HEK293 (cell line): ENCODE data around the gene RIPOR3.
A peak's percentile ranks its signal among the peaks of the same experiment; 100 is the strongest.

Source experiments
- CTCF ChIA-PET: fragments of 350-600 bp; formaldehyde crosslinking; extraction: SDS; loops from one replicate; lab custom pipeline; 2021; ENCODE audit warnings: antibody characterized with exemption; lab: Yijun Ruan, JAX
- POLR2A ChIA-PET: fragments of 300-600 bp; formaldehyde crosslinking; extraction: SDS; loops from one replicate; lab custom pipeline; 2020; ENCODE audit warnings: antibody characterized with exemption, inconsistent platforms; lab: Yijun Ruan, JAX
- H3K27ac ChIP-seq: fragments of 200-500 bp; sonication (Bioruptor generic); 2 replicates; pipeline ENCODE4 v1.5.1; 2014; ENCODE audit warnings: low read depth, low read length, control low read depth, inconsistent platforms; ENCODE audit errors: extremely low read depth
- H3K36me3 ChIP-seq, 2 experiments: fragments of 200-500 bp in 1 of 2; sonication (Bioruptor generic) in 1 of 2; 1 replicate in 1 of 2; 2 replicates in 1 of 2; pipeline ENCODE4 v1.5.1; 2014 to 2017; ENCODE audit warnings: inconsistent platforms in 2 of 2, low read length in 2 of 2; ENCODE audit not compliant: control insufficient read depth in 2 of 2, insufficient read depth in 1 of 2
- H3K4me1 ChIP-seq: fragments of 200-500 bp; sonication (Bioruptor generic); 2 replicates; pipeline ENCODE4 v1.5.1; 2014; ENCODE audit warnings: mild to moderate bottlenecking, low read length, inconsistent platforms; ENCODE audit not compliant: control insufficient read depth, insufficient read depth
- H3K4me3 ChIP-seq: 2 replicates; pipeline ENCODE4 v1.5.1; 2011; ENCODE audit warnings: low read depth, mild to moderate bottlenecking, control low read depth, low read length, moderate library complexity
- H3K9me3 ChIP-seq: fragments of 200-500 bp; sonication (Bioruptor generic); 2 replicates; pipeline ENCODE4 v1.5.1; 2014; ENCODE audit warnings: low read depth, low read length, inconsistent platforms; ENCODE audit not compliant: control insufficient read depth, insufficient read depth
- FEZF1 ChIP-seq: fragments of 450-650 bp; formaldehyde crosslinking; IDR thresholded peaks from 2 replicates; pipeline ENCODE4 v1.5.1; 2016; ENCODE audit warnings: missing biosample characterization, missing genetic modification characterization
- SP3 ChIP-seq: fragments of 450-650 bp; formaldehyde crosslinking; IDR thresholded peaks from 2 replicates; pipeline ENCODE4 v1.5.1; 2016; ENCODE audit warnings: missing biosample characterization, missing genetic modification characterization
- ZBTB17 ChIP-seq: fragments of 450-650 bp; formaldehyde crosslinking; IDR thresholded peaks from 2 replicates; pipeline ENCODE4 v1.5.1; 2016; ENCODE audit warnings: missing biosample characterization, missing genetic modification characterization
- ZBTB20 ChIP-seq: fragments of 450-650 bp; formaldehyde crosslinking; IDR thresholded peaks from 2 replicates; pipeline ENCODE4 v1.5.1; 2016; ENCODE audit warnings: missing biosample characterization, missing genetic modification characterization
- ZBTB7A ChIP-seq: fragments of 450-650 bp; formaldehyde crosslinking; IDR thresholded peaks from 2 replicates; pipeline ENCODE4 v1.5.1; 2016; ENCODE audit warnings: low read depth, missing biosample characterization, missing genetic modification characterization
- ZBTB8A ChIP-seq: fragments of 450-650 bp; formaldehyde crosslinking; IDR thresholded peaks from 2 replicates; pipeline ENCODE4 v1.5.1; 2016; ENCODE audit warnings: missing biosample characterization, missing genetic modification characterization
- ZNF132 ChIP-seq: fragments of 450-650 bp; formaldehyde crosslinking; IDR thresholded peaks from 2 replicates; pipeline ENCODE4 v1.5.1; 2017; ENCODE audit warnings: missing biosample characterization, missing genetic modification characterization, borderline replicate concordance
- ZNF335 ChIP-seq: fragments of 450-650 bp; formaldehyde crosslinking; conservative IDR thresholded peaks from 2 replicates; pipeline ENCODE4 v1.5.1; 2016; ENCODE audit warnings: missing biosample characterization, missing genetic modification characterization
- ZNF600 ChIP-seq: fragments of 450-650 bp; formaldehyde crosslinking; IDR thresholded peaks from 2 replicates; pipeline ENCODE4 v1.5.1; 2016; ENCODE audit warnings: missing biosample characterization, missing genetic modification characterization
- ZNF837 ChIP-seq: fragments of 450-650 bp; formaldehyde crosslinking; IDR thresholded peaks from 2 replicates; pipeline ENCODE4 v1.5.1; 2016; ENCODE audit warnings: missing biosample characterization, missing genetic modification characterization
- TF ChIP-seq, protein P1 (sequence below): fragments of 450-650 bp; formaldehyde crosslinking; IDR thresholded peaks from 2 replicates; pipeline ENCODE4 v1.5.1; 2017; ENCODE audit warnings: missing biosample characterization, missing genetic modification characterization
- TF ChIP-seq, protein P2 (sequence below): fragments of 450-650 bp; formaldehyde crosslinking; IDR thresholded peaks from 2 replicates; pipeline ENCODE4 v1.5.1; 2016; ENCODE audit warnings: missing biosample characterization, missing genetic modification characterization
- TF ChIP-seq, protein P3 (sequence below): fragments of 450-650 bp; formaldehyde crosslinking; IDR thresholded peaks from 2 replicates; pipeline ENCODE4 v1.5.1; 2016; ENCODE audit warnings: missing biosample characterization, missing genetic modification characterization

Gene RIPOR3

DNA sequence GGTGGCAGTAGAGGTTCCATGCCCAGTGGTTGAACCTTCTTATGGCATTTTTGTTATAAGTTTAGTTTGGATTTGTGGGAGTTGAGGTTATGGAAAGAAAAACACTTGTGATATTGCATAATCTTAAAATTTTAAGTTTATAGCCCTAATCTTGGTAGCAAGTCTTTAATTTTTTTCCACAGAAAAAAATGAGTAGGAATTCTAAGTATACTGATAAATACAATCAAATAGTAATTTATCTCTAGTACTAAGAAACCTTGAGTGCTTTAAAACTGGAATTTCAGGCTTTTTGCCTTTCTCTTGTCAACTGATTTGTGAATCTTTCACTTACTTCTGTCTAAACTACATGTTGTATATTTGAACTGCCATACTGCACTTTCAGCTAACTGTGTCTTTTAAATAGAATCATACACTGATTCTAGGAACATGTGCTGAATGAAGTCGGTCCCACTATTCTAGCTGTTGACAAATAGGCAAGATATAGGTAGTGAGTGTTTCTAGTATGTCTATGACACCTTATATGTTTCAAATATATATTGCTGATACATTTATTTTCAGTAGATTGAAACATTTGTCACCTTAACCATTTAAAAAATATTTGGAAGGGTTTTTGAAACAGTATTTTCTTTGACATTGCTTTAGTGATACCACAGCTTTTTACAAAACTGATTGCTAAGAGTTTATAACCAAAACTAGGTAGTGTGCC lies 42.5 kb upstream of the RIPOR3 start:
- H3K4me3 ChIP-seq = peak overlapping the region; percentile 9; the same call in 1 of the 2 replicates
- CTCF ChIA-PET = interaction anchor here (0.7 to 2.1 kb wide), 5 partner anchors 16 to 209 kb away, joined by 3 to 14 read pairs (median 4); no protein-coding TSS in a partner anchor
- peaks cover 4 to 11% of the 10 kb centered on the region in 2 experiments; a peak in 2 of 3 replicates for H3K36me3 ChIP-seq
- no peak overlapping the region for H3K27ac ChIP-seq
- TF ChIP-seq, protein P1, sequence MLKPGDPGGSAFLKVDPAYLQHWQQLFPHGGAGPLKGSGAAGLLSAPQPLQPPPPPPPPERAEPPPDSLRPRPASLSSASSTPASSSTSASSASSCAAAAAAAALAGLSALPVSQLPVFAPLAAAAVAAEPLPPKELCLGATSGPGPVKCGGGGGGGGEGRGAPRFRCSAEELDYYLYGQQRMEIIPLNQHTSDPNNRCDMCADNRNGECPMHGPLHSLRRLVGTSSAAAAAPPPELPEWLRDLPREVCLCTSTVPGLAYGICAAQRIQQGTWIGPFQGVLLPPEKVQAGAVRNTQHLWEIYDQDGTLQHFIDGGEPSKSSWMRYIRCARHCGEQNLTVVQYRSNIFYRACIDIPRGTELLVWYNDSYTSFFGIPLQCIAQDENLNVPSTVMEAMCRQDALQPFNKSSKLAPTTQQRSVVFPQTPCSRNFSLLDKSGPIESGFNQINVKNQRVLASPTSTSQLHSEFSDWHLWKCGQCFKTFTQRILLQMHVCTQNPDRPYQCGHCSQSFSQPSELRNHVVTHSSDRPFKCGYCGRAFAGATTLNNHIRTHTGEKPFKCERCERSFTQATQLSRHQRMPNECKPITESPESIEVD = peak; percentile 59
- TF ChIP-seq, protein P2, sequence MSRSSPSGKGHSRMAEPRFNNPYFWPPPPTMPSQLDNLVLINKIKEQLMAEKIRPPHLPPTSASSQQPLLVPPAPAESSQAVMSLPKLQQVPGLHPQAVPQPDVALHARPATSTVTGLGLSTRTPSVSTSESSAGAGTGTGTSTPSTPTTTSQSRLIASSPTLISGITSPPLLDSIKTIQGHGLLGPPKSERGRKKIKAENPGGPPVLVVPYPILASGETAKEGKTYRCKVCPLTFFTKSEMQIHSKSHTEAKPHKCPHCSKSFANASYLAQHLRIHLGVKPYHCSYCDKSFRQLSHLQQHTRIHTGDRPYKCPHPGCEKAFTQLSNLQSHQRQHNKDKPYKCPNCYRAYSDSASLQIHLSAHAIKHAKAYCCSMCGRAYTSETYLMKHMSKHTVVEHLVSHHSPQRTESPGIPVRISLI (tag by site-specific recombination) = no peak
- TF ChIP-seq, all 188 proteins: peak for 1
- POLR2A ChIA-PET = interaction anchor here (0.9 to 1.3 kb wide), 3 partner anchors 8 to 11 kb away, joined by 3 to 4 read pairs (median 3); no protein-coding TSS in a partner anchor
- H3K4me1 ChIP-seq = peaks cover 11% of the 10 kb centered on the region
- no peaks in the 10 kb centered on the region for H3K9me3 ChIP-seq

DNA sequence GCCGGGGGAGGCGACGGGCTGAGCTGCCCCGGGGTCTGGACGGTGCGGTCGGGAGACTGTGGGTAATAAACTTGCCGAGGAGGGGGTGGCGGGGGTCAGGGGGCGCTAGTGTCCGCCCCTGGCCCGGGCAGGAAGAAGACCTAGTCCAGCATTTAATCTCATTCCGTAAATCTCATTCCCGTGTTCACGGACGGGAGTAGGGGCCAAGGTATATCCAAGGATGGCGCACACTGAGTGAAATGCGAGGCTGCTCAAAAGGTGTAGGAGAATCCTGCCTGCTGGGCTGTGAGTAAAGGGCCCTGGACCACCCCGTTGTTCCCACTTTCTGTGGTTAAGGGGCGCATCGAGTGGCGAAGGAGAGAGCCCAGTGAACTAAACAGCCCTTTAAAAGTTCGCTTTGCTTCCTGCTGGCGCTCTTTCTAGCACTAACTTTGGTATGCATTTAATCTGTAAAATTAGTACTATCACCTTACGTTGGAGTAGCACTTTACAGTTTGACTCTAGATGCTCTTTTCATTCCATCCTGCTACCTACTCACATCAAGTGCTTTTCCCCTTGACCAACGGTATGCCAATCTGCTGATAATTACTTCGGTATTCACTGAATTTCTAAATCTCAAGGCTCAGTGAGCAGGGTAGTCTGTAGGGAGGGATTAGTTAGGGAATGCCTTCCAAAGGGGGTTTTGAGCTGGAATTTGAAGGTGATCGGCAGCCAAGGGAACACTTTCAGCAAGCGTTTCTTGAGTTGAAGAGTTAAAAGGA lies 40.8 kb upstream of the RIPOR3 start:
- peaks cover 11% of the 10 kb centered on the region for H3K4me1 ChIP-seq
- POLR2A ChIA-PET = interaction anchor here (0.5 to 1.3 kb wide), 5 partner anchors 12 to 264 kb away, joined by 3 to 10 read pairs (median 3); no protein-coding TSS in a partner anchor
- CTCF ChIA-PET = interaction anchor here (0.5 to 1.6 kb wide), 4 partner anchors 10 to 81 kb away, joined by 3 to 6 read pairs (median 4); no protein-coding TSS in a partner anchor
- H3K36me3 ChIP-seq = peaks cover 4% of the 10 kb centered on the region in 2 experiments; a peak in 2 of 3 replicates
- peak overlapping the region; percentile 88 for H3K27ac ChIP-seq
- H3K9me3 ChIP-seq = no peaks in the 10 kb centered on the region
- peak; percentile 54 for TF ChIP-seq ZNF335 (tag by site-specific recombination)
- 0 out of 2 replicates have a peak, but pooled peaks have one; percentile 0 for TF ChIP-seq ZBTB8A (tag by site-specific recombination)
- TF ChIP-seq ZNF837 = no peak
- no peak for TF ChIP-seq ZNF132
- TF ChIP-seq ZBTB20 (tag by site-specific recombination) = peak; percentile 57; the same call in 1 of the 2 replicates
- TF ChIP-seq ZBTB17 = peak; percentile 67
- TF ChIP-seq ZNF600 (tag by site-specific recombination) = peak; percentile 55; the same call in 1 of the 2 replicates
- TF ChIP-seq FEZF1 (tag by site-specific recombination) = peak; percentile 81
- TF ChIP-seq SP3 (tag by site-specific recombination) = no peak
- TF ChIP-seq, protein P3, sequence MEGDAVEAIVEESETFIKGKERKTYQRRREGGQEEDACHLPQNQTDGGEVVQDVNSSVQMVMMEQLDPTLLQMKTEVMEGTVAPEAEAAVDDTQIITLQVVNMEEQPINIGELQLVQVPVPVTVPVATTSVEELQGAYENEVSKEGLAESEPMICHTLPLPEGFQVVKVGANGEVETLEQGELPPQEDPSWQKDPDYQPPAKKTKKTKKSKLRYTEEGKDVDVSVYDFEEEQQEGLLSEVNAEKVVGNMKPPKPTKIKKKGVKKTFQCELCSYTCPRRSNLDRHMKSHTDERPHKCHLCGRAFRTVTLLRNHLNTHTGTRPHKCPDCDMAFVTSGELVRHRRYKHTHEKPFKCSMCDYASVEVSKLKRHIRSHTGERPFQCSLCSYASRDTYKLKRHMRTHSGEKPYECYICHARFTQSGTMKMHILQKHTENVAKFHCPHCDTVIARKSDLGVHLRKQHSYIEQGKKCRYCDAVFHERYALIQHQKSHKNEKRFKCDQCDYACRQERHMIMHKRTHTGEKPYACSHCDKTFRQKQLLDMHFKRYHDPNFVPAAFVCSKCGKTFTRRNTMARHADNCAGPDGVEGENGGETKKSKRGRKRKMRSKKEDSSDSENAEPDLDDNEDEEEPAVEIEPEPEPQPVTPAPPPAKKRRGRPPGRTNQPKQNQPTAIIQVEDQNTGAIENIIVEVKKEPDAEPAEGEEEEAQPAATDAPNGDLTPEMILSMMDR (tag by site-specific recombination) = 0 out of 2 replicates have a peak, but pooled peaks have one; percentile 28
- no peak for TF ChIP-seq ZBTB7A (tag by site-specific recombination)
- peak overlapping the region; percentile 94 for H3K4me3 ChIP-seq
